Suppressor macrophage treated with lipopolysaccharide for 1 hour (primary cell): Measurements from ENCODE around the gene HOGA1.

ENCODE experiments used
- DNase-seq, 3 donors: peaks; one replicate each; pipeline ENCODE4 v3.0.0-alpha.2; 2020 to 2022

Gene HOGA1

DNA sequence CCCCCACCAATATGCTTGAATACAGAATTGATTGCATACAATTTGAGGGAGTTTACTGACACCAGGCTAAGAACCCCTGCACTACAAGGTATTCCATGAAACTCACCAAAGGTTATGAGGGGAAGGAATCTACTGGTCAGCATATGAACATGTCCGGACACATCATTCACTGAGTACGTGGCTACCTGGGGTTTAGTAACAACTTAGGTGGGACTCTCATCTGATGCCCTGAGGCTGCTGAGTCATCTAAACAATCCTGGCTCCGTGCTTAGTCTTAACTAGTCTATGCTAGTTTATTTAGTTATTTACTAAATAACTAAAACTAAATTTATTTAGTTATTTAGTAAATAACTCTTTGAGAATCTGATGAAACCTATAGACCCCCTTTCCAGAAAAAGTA lies 67.6 kb downstream of the HOGA1 start:
- DNase-seq: no peak

DNA sequence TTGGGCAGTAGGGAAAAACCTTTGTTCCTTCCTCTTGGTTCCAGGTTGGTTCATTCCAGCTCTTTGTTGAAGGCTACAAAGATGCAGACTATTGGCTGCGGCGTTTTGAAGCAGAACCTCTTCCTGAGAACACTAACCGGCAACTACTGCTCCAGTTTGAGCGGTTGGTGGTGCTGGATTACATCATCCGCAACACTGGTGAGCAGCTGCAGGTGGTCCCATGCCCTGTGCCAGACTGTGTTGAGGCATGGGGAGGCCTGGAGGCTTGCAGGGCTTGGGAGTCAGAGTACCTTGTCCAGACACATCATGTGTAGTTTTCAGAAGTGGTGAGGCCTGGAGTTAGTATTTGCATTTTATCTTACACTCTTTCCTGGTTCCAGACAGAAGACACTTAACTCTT lies 72.6 kb downstream of the HOGA1 start:
- DNase-seq: no peak

DNA sequence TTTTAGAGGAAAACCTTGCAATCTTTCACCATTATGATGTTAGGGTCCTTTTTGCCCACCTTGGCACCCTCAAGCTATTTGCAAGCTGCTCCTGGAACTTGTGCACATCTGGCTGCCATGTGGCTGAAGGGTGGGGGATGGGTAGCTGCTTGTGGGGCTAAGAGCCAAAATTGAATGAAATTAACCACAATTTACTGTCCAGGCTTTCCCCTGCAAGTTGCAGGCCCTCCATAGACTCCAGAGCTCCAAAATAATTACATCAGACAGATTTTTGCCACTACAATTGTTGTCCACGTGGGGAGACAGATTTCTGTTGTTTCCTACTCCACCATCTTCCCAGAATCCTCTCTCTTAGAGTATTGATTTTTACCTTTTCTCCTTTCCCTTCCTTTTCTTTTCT lies 75.4 kb downstream of the HOGA1 start:
- DNase-seq: no peak
